Pancreas (tissue), 10 donors: ENCODE data around the gene RTTN. TPM values are rescaled to one million over a fixed set of nuclear protein-coding genes. Genes with fewer than 3 reads are reported as not detected.

Experiments
- ATAC-seq, 4 donors: fragments of 200-7000 bp; cut with Tn5 transposase; one replicate each; pipeline versions ENCODE4 v1.8.0 to v1.9.1; 2020; ENCODE audit warnings: mild to moderate bottlenecking in 4 of 4, moderate library complexity in 4 of 4
- DNase-seq, 6 donors: peaks; one replicate each; pipeline ENCODE4 v3.0.0-alpha.2; 2020
- FAIRE-seq: peaks from 2 replicates; lab custom pipeline; 2012; peaks lifted over from hg19 to GRCh38; lab: Jason Lieb, UNC
- H3K27ac ChIP-seq, 4 donors: fragments of 200-600 bp; sonication (generic); 1 replicate in 3 of 4; 2 replicates in 1 of 4; pipeline versions ENCODE4 v1.5.0 to v1.8.0; 2020
- H3K27me3 ChIP-seq, 4 donors: fragments of 200-600 bp; one replicate each; pipeline ENCODE4 v1.8.0; 2021
- H3K36me3 ChIP-seq, 3 donors: fragments of 200-600 bp; sonication (generic) in 1 of 3; one replicate each; pipeline versions ENCODE4 v1.5.0 to v1.8.0; 2020 to 2021
- H3K4me1 ChIP-seq, 3 donors: fragments of 200-600 bp; one replicate each; pipeline ENCODE4 v1.8.0; 2021
- H3K4me3 ChIP-seq, 4 donors: fragments of 200-600 bp; sonication (generic) in 2 of 4; one replicate each; pipeline versions ENCODE4 v1.5.0 to v1.8.0; 2020 to 2021
- H3K9me3 ChIP-seq, 4 donors: fragments of 200-600 bp; one replicate each; pipeline ENCODE4 v1.8.0; 2021
- CTCF ChIP-seq, 4 donors: fragments of 200-600 bp; sonication (generic) in 3 of 4; IDR thresholded peaks; one replicate each; pipeline versions ENCODE4 v1.5.0 to v1.8.0; 2021; ENCODE audit warnings: antibody characterized with exemption in 4 of 4
- WGBS, 2 donors: extraction: QIAGEN DNeasy Blood & Tissue Kit; methylation state at CpG; one replicate each; pipeline ENCODE4 v1.1.7; 2013; 5-methylcytosine and 5-hydroxymethylcytosine counted together
- intact Hi-C, 3 donors: fragments of 100-400 bp; cut with DNase I; formaldehyde crosslinking; loops; one replicate each; pipeline versions ENCODE4 v1.11.1 to v1.14.2; 2022
- polyA plus RNA-seq, 2 donors: library from polyadenylated mRNA; stranded (reverse); fragments of 200-250 nt; gene quantifications; one replicate each; pipeline ENCODE4 v1.2.3, GENCODE V29; 2013
- total RNA-seq, 6 donors: library from RNA; stranded (reverse); fragmentation: NEBNext Ultra II Directional in 4 of 6; extraction: Animal tissue kit (Norgen Biotek cat#: 25700) in 4 of 6; gene quantifications; one replicate each; pipeline versions ENCODE4 v1.2.1 to v1.2.4, GENCODE V29; 2021 to 2023
- donor health status: healthy with polysubstance abuse.
- donor health status: DM: no; HTN: no; CAD: no; lungs with moderate emphysema.
- donor health status: DM: no; HTN: no; CAD: no.
- donor health status: control.
- donor health status: control.
- donor health status: Bipolar disorder and iron deficiency.
- donor health status: DM: yes; HTN: yes; CAD: no.
- donor health status: DM: no; HTN: no; CAD: no.
- donor health status: DM: no; HTN: no; CAD: no.
- donor health status: DM: yes; HTN: yes; CAD: no.

The RTTN gene
- total and polyA plus RNA-seq, 8 donors = 2.5 to 7.2 (median 4.5) TPM

DNA sequence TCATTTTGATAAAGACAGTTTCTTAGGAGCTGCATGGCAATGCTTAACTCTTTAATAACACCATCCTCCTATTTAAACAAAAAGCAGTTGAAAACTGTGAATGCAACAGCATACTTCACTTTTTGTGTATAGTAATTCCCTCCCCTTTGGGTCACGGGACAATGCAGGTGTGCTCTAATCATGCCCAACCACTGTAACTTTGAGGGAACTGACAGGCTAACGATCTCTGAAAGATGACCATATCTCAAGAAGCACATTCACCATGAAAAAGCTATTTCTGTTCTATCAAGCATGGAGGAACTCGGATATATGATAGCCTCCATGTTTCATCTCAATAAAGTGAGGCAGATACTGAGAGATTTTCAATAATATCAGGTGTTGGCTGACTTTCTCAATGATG, 176.8 kb downstream of the RTTN start:
- Histone ChIP-seq H3K36me3 (no peaks in the 10 kb centered on the region), H3K4me1 (no peaks in the 10 kb centered on the region), H3K27ac (no peak overlapping the region), H3K4me3 (no peak overlapping the region), H3K27me3 (no peaks in the 10 kb centered on the region), H3K9me3 (no peaks in the 10 kb centered on the region)
- WGBS, 2 donors = 85 to 93% methylated on average over 3 of the region's 3 CpGs
- FAIRE-seq (no peak), ATAC-seq (no peak), DNase-seq (no peak)
- no peak for TF ChIP-seq CTCF (IDR thresholded peaks at IDR 0.05)
- intact Hi-C loops = no loop called here

- ATAC-seq (no peak), DNase-seq (no peak), FAIRE-seq (no peak)
- H3K27me3 ChIP-seq = no peaks in the 10 kb centered on the region
- H3K4me1 ChIP-seq = no peaks in the 10 kb centered on the region
- no peak overlapping the region for H3K4me3 ChIP-seq
- intact Hi-C loops = no loop called here
- H3K27ac ChIP-seq = no peak overlapping the region
- 90 to 91% methylated on average over 3 of the region's 3 CpGs for WGBS, 2 donors
- no peak for TF ChIP-seq CTCF (IDR thresholded peaks at IDR 0.05)
- H3K36me3 ChIP-seq = no peaks in the 10 kb centered on the region
- no peaks in the 10 kb centered on the region for H3K9me3 ChIP-seq
Measured at GRCh38 chr18:70028084-70028483, 177.4 kb downstream of the RTTN start.

- Histone ChIP-seq H3K27me3 (no peaks in the 10 kb centered on the region), H3K4me3 (no peak overlapping the region), H3K9me3 (no peaks in the 10 kb centered on the region), H3K4me1 (peaks cover 4 to 10% (median 10%) of the 10 kb centered on the region in 3 donors), H3K27ac (no peak overlapping the region), H3K36me3 (no peaks in the 10 kb centered on the region)
- FAIRE-seq (no peak), ATAC-seq (no peak), DNase-seq (no peak)
- 62 to 66% methylated on average over 5 of the region's 5 CpGs for WGBS, 2 donors
- intact Hi-C loops = no loop called here
- TF ChIP-seq CTCF (IDR thresholded peaks at IDR 0.05) = no peak
Measured at GRCh38 chr18:70025580-70025979, 179.9 kb downstream of the RTTN start.

DNA sequence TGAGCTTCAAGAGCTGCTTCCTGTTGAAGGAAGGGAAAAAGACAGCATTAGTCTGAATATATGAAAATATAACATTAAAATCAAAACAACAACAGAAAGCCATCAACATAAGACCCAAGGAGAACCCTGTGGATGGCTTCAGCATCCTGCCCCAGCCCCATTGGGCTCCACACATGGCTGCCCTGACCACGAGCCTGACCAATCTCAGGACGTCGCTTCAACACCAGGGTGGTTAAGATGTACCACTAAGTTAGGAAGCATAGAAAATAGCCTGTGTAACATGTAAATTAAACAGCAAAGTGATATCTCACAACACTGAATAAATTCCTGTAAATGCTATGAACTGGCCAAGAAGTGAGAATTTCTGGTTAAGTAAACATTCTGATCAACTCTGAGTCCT, 180.7 kb downstream of the RTTN start:
- Histone ChIP-seq H3K36me3 (no peaks in the 10 kb centered on the region), H3K27me3 (no peaks in the 10 kb centered on the region), H3K9me3 (no peaks in the 10 kb centered on the region), H3K27ac (no peak overlapping the region), H3K4me3 (no peak overlapping the region), H3K4me1 (peaks cover 9 to 11% (median 10%) of the 10 kb centered on the region in 3 donors)
- ATAC-seq (no peak), DNase-seq (no peak), FAIRE-seq (no peak)
- 96 to 97% methylated on average over 3 of the region's 3 CpGs for WGBS, 2 donors
- intact Hi-C loops = no loop called here
- no peak for TF ChIP-seq CTCF (IDR thresholded peaks at IDR 0.05)

GRCh38 chr18:70024093-70024492, 181.4 kb downstream of the RTTN start:
- H3K27me3 ChIP-seq = no peaks in the 10 kb centered on the region
- WGBS, 2 donors = 86 to 97% methylated on average over 2 of the region's 2 CpGs
- H3K27ac ChIP-seq = no peak overlapping the region
- intact Hi-C loops = no loop called here
- H3K9me3 ChIP-seq = no peaks in the 10 kb centered on the region
- peaks cover 9 to 11% (median 10%) of the 10 kb centered on the region in 3 donors for H3K4me1 ChIP-seq
- H3K36me3 ChIP-seq = no peaks in the 10 kb centered on the region
- no peak for TF ChIP-seq CTCF (IDR thresholded peaks at IDR 0.05)
- H3K4me3 ChIP-seq = no peak overlapping the region
- DNase-seq = no peak
- ATAC-seq = no peak
- no peak for FAIRE-seq
